NCI-H69 (cell line): ENCODE results near the gene MBD6.
"Not testable (repeated sequence)": the region's sequence is repeated elsewhere in the genome, so short reads cannot be mapped to it uniquely, and the experiment has no call there.

Experiments
- DNase-seq: peaks from one replicate; lab custom pipeline; 2025; lab: John Stamatoyannopoulos, UW

MBD6 gene

DNA sequence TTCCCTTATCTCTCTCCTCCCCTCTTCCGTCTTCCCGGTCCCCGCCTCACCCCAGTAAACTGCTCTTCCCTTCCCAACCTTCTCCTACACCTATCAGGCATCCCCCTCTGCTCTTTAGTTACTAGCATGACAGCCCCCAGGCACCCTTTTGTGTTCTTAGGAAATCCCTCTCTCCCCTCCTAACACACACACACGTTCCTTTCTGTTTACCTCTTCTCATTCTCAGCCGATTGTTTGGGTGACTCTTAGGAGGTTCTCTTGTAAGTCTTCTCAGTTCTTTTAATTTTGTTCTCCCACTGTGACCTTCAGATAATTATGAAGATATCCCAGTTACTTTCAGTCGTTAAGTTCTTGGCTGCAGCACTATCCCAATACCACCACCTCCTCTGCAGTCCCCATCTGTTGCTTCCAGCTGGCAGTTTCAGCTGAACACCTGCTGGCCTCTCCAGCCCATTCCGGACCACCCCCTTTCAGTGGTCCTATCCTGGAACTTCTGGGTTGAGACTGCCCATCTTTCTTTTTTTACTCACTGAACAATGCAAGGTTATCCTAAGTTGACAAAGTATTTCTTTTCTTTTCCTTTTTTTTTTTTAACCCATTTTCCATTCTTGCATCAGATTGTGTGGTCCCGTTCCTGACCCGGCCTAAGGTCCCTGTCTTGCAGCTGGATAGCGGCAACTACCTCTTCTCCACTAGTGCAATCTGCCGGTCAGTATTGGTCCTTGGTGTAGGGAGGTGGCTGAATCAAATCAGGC lies 34.0 kb upstream of the MBD6 start:
- DNase-seq: peak; percentile 46

DNA sequence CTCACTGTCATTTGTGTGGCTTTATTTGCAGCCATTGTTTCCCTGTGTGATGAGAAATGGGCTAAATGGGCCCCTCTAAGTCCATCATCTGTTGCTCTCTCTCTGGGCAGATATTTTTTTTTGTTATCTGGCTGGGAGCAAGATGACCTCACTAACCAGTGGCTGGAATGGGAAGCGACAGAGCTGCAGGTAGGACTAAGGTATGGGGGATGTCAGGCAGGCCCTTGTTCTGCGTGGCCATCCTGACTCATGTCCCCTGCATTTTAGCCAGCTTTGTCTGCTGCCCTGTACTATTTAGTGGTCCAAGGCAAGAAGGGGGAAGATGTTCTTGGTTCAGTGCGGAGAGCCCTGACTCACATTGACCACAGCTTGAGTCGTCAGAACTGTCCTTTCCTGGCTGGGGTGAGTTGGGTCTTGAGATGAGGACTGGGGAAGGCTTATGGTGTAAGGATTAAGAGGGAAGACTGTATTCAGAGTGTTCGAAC lies 33.4 kb upstream of the MBD6 start:
- DNase-seq: no peak

DNA sequence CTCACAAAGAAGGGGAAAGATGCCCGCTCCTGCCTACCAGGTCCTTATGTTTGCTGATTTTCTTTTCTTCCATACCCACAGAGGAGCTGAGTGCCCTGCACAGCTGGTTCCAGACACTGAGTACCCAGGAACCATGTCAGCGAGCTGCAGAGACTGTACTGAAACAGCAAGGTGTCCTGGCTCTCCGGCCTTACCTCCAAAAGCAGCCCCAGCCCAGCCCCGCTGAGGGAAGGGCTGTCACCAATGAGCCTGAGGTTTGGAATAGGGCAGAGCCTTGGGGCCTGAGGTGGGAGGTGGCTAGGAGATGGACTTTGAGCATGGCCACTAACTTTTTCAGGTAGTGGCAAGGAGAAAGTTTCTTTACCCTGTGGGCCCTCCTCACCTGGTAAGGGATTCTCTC lies 32.5 kb upstream of the MBD6 start:
- no peak for DNase-seq

DNA sequence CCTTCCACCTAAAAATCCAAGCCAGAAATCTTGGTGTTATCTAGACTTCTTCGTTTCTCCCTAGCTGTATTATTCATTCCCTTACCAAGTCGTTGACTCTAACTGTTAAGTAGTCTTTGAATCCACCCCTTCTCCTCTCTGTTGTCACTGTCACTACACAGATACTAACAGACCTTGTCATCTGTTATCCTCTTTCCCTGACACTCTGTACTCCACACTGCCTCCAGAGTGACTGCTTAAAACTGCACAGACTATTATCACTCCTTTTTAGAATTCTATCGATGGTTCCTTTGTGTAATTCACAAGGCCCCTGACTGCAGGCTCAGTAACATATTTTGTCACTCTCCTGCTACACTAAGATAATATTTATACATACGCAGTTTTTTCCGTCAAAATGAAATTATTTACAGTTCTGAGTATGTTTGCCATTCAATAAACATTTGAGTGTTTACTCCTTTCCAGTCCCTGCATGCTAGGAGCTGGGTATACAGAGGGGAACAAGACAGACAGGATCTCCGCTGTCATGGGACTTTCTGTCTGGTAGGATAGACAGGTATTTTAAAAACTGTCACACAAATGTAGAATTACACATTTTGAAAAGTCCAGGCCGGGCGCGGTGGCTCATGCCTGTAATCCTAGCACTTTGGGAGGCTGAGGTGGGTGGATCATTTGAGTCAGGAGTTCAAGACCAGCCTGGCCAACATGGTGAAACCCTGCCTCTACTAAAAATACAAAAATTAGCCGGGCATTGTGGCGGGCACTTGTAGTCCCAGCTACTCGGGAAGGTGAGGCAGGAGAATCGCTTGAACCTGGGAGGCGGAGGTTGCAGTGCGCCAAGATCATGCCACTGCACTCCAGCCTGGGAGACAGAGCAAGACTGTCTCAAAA lies 31.0 kb upstream of the MBD6 start:
- DNase-seq: no peak

DNA sequence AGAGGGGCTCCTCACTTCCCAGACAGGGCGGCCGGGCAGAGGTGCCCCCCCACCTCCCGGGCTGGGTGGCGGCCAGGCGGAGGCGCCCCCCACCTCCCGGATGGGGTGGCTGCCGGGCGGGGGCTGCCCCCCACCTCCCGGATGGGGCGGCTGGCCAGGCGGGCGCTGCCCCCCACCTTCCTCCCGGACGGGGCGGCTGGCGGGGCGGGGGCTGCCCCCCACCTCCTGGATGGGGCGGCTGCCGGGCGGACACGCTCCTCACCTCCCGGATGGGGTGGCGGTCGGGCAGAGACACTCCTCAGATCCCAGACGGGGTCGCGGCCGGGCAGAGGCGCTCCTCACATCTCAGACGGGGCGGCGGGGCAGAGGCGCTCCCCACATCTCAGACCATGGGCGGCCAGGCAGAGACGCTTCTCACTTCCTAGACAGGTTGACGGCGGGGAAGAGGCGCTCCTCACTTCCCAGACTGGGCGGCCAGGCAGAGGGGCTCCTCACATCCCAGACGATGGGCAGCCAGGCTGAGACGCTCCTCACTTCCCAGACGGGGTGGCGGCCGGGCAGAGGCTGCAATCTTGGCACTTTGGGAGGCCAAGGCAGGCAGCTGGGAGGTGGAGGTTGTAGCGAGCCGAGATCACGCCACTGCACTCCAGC lies 27.4 kb upstream of the MBD6 start:
- not testable (repeated sequence) for DNase-seq

DNA sequence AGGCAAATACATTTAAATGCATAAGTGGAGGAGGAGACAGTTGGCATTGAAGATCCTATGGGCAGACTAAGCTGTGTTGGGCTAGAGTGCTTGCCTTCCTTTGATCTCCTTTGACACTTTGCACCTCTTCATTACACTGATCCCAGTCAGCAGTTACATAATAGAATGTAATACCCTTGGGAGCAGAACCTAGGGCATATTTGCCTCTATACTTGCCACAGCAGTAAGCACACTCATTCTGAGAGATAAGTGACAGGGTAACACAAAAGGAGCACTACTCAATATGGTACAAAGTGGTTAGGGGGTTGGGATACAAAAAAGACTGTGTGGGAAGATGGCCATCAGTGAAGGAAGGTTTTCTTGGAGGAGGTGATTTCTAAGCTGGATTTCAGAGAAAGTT lies 25.8 kb upstream of the MBD6 start:
- no peak for DNase-seq

DNA sequence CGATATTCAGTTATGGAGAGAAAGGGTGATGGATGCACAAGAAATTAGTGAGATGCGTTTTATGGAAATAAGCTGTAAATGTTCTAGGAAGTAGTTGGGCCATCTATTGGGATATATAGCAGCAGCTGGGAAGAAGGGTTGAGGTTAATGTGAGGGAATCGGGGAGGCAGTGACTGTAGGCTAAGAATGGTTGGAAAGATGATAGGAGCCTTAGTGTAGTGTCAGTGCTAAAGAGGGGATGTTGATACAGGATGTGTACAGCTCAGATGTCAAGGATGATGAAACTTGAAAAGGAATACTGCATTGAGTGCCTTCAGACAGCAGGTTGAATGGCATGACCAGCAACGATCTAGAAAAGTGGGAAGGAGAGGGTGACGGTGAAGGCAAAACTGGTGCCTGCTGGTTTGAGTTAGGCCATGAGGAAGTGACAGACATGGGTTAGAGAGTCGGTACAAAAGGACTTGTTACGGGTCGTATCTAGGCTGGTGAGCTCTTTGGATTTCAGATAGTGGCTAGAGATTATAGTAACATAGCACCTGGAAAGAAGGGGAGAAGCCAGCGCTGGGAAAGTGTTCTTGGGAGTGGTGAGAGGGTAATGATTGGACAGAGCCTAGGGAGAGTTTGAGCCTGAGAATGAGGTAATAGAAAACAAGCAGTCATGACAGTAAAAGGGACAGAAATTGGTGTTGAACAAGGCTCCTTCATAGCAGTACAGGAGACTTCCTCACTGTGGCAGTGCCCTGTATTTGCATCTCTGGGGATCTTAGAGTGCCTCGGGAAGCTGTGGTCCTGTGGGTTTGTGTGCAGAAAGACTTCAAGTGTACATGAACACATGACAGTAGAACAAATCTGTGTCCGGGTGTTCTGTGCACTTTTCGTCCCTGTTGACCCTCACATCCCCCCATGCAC lies 25.1 kb upstream of the MBD6 start:
- DNase-seq: no peak

DNA sequence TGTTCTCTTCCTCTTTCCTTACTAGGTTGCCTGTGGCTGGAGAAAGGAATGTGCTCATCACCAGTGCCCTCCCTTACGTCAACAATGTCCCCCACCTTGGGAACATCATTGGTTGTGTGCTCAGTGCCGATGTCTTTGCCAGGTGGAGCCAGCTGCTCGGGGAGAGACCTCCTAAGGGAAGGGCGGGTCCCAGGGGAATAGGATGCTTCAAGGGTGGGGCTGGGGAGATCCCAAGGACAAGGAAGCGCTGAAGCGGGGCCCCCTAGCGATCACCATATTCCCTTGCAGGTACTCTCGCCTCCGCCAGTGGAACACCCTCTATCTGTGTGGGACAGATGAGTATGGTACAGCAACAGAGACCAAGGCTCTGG lies 24.5 kb upstream of the MBD6 start:
- DNase-seq: no peak

DNA sequence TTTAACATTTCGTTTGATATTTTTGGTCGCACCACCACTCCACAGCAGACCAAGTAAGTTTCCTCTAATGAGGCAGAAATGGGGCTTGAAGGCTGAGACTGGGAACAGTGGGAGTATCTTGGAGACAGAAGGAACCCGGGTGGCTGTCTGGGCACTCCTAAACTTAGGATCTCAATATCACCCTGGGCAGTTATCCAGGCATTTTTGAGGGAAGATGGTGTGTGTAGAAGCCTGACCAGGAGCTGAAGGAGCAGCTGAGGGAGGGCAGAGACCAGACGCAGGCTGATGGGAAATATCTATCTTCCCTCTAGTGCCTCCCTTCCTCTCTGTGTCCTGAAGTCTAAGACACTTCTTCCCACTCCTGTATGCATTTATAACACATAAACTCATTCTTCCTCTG lies 24.1 kb upstream of the MBD6 start:
- no peak for DNase-seq

DNA sequence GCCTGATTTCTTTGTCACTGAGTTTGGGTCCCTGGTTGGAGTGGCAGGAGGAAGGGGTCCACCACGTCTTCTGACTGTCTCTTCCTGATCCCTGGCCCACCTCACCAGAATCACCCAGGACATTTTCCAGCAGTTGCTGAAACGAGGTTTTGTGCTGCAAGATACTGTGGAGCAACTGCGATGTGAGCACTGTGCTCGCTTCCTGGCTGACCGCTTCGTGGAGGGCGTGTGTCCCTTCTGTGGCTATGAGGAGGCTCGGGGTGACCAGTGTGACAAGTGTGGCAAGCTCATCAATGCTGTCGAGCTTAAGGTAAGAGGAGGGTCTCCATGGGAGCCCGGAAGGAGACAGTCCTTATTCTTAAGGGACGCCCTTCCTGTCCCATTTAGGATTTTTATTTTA lies 22.4 kb upstream of the MBD6 start:
- DNase-seq: no peak

DNA sequence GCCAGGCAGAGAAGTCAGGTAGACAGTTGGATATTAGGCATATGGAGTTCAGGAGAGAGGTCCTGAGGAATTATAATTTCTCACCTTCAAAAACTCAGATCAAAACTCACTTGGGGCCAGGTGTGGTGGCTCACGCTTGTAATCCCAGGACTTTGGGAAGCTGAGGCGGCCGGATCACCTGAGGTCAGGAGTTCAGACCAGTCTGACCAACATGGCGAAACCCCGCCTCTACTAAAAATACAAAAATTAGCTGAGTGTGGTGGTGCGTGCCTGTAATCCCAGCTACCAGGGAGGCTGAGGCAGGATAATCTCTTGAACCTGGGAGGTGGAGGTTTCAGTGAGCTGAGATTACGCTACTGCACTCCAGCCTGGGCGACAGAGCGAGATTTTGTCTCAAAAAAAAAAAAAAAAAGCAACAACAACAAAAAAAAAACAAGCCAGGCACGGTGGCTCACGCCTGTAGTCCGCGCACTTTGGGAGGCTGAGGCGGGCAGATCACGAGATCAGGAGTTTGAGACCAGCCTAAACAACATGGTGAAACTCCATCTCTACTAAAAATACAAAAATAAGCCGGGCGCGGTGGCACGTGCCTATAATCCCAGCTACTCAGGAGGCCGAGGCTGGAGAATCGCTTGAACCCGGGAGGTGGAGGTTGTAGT lies 20.2 kb upstream of the MBD6 start:
- DNase-seq: not testable (repeated sequence)

DNA sequence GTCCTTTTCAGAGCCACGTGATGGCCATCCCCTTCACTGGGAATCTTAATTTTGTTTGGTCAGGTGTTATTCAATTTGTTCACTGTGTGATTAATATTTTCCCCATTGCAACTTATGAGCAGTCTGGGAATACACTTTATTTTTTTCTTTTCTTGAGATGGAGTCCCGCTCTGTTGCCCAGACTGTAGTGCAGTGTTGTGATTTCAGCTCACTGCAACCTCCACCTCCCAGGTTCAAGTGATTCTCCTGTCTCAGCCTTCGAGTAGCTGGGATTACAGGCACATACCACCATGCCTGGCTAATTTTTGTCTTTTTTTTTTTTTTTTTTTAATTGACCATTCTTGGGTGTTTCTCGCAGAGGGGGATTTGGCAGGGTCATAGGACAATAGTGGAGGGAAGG lies 16.1 kb upstream of the MBD6 start:
- DNase-seq: not testable (repeated sequence)

DNA sequence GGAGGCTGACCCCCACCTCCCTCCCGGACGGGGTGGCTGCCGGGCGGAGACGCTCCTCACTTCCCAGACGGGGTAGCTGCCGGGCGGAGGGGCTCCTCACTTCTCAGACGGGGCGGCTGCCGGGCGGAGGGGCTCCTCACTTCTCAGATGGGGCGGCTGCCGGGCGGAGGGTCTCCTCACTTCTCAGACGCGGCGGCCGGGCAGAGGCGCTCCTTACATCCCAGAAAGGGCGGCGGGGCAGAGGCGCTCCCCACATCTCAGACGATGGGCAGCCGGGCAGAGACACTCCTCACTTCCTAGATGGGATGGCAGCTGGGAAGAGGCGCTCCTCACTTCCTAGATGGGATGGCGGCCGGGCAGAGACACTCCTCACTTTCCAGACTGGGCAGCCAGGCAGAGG lies 14.8 kb upstream of the MBD6 start:
- DNase-seq: not testable (repeated sequence)

DNA sequence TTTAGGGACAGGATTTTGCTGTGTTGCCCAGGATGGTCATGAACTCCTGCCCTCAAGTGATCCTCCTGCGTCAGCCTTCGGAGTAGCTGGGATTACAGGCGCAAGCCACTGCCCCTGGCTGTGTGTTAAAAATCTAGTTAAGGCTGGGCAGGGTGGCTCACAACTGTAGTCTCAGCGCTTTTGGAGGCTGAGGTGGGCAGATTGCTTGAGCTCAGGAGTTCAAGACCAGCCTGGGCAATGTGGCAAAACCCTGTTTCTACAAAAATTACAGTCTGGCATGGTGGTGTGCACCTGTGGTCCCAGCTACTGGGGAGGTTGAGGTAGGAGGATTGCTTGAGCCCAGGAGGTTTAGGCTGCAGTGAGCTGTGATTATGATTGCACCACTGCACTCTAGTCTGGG lies 11.5 kb upstream of the MBD6 start:
- no peak for DNase-seq

DNA sequence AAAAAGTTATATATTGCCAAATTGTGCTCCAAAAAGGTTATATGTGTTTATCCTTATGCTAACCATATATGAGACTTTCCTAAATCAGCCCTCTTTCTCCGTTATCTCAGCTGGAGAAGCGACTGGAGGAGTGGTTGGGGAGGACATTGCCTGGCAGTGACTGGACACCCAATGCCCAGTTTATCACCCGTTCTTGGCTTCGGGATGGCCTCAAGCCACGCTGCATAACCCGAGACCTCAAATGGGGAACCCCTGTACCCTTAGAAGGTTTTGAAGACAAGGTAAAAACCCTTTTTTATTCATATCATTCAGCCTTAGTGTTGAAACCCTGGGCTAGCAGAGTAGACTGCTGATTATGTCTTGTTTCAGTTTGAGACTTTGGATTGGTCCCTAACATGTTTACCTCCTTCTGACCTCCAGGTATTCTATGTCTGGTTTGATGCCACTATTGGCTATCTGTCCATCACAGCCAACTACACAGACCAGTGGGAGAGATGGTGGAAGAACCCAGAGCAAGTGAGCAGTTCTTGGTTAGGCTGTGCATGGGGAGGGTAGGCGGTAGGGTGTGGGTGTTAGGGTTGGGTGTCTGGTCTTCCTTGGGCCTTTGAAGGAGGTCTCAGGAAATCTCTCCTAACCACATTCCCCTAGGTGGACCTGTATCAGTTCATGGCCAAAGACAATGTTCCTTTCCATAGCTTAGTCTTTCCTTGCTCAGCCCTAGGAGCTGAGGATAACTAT lies 10.9 kb upstream of the MBD6 start:
- no peak for DNase-seq

DNA sequence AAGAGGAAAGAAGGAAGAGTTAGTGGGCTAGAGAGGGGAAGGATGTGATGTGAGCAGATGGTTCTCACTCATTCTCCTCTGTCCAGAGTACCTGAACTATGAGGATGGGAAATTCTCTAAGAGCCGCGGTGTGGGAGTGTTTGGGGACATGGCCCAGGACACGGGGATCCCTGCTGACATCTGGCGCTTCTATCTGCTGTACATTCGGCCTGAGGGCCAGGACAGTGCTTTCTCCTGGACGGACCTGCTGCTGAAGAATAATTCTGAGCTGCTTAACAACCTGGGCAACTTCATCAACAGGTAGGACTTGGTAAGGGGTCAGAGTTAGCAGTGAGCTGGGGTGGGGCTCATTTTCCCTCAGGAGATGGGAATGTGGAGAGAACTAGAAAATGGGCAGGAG lies 10.0 kb upstream of the MBD6 start:
- no peak for DNase-seq

DNA sequence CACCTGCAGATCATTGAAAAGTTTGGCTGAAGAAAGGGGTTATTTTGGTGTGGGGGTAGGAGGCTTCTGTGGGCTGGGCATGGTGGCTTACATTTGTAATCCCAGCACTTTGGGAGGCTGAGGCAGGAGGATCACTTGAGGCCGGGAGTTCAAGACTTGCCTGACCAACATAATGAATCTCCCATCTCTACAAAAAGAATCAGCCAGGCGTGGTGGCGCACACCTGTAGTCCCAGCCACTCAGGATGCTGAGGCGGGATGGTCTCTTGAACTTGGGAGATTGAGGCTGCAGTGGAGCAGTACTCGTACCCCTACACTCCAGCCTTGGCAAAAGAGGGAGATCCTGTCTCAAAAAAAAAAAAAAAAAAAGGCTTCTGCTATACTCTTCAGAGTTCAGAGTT lies 9.4 kb upstream of the MBD6 start:
- no peak for DNase-seq

DNA sequence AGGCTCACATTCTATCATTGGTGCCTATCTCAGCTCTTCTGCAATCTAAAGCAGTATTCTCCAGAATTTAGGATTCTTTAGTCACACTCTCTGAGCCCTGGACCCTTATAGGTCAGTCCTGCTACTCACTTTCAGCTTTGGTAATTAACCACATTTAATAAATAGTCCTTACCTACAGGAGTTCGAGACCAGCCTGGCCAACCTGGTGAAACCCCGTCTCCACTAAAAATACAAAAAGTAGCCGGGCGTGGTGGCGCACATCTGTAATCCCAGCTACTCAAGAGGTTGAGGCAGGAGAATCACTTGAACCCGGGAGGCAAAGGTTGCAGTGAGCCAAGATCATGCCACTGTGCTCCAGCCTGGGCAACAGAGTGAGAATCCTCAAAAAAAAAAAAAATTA lies 8.9 kb upstream of the MBD6 start:
- DNase-seq: not testable (repeated sequence)

DNA sequence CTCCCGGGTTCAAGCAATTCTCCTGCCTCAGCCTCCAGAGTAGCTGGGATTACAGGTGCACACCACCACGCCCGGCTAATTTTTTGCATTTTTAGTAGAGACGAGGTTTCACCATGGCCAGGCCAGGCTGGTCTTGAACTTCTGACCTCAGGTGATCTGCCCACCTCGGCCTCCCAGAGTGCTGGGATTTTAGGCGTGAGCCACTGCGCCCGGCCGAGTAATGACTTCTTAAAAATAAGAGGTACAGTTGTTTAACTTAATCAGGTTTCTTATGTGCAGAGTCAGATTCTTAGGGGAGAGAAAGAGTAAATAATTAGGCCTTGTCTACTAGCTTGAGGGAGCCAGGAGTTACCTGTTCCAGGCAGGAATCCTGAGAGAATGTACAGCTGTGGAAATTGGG lies 8.4 kb upstream of the MBD6 start:
- not testable (repeated sequence) for DNase-seq

DNA sequence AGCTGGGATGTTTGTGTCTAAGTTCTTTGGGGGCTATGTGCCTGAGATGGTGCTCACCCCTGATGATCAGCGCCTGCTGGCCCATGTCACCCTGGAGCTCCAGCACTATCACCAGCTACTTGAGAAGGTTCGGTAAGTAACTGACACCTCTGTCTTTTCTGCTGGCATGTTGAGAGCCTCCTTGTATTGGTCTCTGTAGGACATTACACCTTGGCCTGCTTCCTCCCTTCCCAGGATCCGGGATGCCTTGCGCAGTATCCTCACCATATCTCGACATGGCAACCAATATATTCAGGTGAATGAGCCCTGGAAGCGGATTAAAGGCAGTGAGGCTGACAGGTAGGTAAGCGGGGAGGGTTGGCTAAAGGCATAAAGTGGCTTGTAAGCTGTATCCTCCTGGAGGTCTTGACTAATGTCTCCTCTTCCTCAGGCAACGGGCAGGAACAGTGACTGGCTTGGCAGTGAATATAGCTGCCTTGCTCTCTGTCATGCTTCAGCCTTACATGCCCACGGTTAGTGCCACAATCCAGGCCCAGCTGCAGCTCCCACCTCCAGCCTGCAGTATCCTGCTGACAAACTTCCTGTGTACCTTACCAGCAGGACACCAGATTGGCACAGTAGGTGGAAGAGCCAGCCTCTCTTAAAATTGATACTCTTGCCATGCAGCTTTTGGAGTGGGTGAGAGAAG lies 7.8 kb upstream of the MBD6 start:
- DNase-seq: peak; percentile 85
